ENCODE results near the gene ARHGEF38.
A peak's percentile ranks its signal among the peaks of the same experiment; 100 is the strongest.

ARHGEF38 gene

DNA sequence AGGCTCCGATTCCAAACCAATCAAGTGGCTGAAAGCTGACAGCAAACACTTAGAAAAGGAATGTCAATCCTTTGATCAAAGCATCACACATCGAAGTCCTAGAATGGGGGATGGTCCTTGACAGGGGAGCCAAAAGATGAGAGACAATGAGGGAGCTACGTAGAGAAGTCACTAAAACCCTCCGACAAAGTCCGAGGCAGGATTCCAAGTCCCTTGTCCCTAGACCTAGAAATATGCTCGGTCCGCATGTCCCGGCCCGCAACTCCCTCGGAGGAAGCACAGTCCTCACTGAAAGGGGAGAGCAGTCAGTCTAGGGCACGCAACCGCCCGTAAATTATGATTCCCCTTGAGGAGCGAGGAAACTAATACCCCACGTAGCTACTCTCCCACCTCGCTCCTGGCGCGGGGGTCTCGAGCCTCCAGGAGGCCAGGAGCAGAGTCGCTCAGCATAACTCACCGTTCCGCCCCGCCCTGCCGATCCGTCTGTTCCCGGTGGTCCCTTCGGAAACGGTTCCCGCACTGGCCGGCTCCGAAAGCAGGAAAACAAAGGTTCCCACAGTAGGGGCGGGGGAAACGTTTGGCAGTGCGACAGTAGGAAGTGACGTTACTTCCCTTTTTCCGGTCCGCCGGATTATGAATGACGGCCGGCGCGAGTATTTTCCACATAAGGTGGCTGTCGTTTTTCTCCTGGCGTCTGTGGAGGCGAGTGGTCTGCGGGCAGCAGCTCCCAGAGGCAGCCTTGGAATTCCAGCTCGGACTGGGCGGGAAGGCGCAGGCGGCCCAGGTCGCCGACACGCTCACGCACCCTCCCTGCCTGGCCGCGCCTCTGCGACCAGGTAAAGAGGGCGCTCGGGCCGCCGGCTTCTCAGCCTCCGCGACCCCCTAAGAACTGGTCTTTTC, 156.0 kb downstream of the ARHGEF38 start, which contains the start of the genes GSTCD and INTS12:
GSTCD (plus strand) TSS at position 604 of the 900 bp plus-strand sequence. CDS start 8,830 bp downstream, outside the sequence.
INTS12 (minus strand) TSS at position 509 of the 900 bp plus-strand sequence. CDS start 8,684 bp downstream, outside the sequence.
- in situ Hi-C loops (cut with HindIII; ENCODE audit: low sequenced_read_pairs): no loop called here
- TF ChIP-seq, protein P1, sequence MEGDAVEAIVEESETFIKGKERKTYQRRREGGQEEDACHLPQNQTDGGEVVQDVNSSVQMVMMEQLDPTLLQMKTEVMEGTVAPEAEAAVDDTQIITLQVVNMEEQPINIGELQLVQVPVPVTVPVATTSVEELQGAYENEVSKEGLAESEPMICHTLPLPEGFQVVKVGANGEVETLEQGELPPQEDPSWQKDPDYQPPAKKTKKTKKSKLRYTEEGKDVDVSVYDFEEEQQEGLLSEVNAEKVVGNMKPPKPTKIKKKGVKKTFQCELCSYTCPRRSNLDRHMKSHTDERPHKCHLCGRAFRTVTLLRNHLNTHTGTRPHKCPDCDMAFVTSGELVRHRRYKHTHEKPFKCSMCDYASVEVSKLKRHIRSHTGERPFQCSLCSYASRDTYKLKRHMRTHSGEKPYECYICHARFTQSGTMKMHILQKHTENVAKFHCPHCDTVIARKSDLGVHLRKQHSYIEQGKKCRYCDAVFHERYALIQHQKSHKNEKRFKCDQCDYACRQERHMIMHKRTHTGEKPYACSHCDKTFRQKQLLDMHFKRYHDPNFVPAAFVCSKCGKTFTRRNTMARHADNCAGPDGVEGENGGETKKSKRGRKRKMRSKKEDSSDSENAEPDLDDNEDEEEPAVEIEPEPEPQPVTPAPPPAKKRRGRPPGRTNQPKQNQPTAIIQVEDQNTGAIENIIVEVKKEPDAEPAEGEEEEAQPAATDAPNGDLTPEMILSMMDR (IDR thresholded peaks at IDR 0.05; ENCODE audit: low read depth, low read length, missing control alignments): no peak
- peak within 1 kb of the TSS; percentile 85 for H3K4me3 ChIP-seq (ENCODE audit: low read depth, low read length)
- DNase-seq (ENCODE audit: low read depth): peak; percentile 89

DNA sequence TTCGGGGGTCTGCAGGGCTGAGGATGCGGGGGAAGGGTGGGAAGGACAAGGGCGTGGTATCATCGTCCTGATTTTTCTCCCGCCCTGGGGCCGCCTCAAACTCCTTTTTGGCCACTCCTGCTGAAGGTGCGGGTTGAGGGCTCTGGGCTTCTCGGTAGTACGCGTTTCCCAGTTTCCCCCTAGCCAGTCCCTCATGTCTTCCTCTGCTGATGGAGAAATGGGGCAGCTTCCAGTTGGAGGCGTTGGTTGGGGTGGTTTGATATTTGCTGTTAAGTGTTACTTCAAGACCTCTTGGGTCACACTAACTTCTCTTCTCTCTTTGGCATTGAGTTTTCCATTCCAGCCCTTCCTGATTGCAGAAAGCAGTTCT, 156.6 kb downstream of the ARHGEF38 start:
- in situ Hi-C loops (cut with HindIII; ENCODE audit: low sequenced_read_pairs): no loop called here
- no peak for DNase-seq (ENCODE audit: low read depth)
- peak overlapping the region; percentile 85 for H3K4me3 ChIP-seq (ENCODE audit: low read depth, low read length)
- TF ChIP-seq, protein P1 (IDR thresholded peaks at IDR 0.05; ENCODE audit: low read depth, low read length, missing control alignments): no peak

DNA sequence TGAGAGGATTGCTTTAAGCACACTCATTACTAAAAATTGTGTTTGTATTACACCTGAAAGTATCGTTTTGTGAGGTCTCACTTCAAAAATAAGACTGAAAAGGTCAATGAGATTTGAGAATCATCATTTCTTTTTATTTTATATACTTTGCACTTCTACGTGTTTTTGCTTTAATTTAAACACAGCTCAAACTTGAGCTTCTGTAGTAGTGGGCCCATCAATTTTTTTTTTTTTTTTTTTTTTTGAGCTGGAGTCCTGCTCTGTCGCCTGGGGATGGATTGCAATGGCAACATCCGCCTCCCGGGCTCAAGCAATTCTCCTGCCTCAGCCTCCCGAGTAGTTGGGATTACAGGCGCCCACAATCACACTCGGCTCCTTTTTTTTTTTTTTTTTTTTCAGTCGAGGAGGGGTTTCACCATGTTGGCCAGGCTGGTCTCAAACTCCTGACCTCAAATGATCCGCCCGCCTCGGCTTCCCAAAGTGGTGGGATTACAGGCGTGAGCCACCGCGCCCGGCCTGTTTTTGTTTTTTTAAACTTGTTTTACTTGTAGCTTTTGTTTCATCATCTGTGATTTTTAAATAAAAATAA, 157.7 kb downstream of the ARHGEF38 start:
- in situ Hi-C loops (cut with HindIII; ENCODE audit: low sequenced_read_pairs): no loop called here
- TF ChIP-seq, protein P1 (IDR thresholded peaks at IDR 0.05; ENCODE audit: low read depth, low read length, missing control alignments): no peak
- H3K4me3 ChIP-seq (ENCODE audit: low read depth, low read length): no peak overlapping the region
- DNase-seq (ENCODE audit: low read depth): no peak

DNA sequence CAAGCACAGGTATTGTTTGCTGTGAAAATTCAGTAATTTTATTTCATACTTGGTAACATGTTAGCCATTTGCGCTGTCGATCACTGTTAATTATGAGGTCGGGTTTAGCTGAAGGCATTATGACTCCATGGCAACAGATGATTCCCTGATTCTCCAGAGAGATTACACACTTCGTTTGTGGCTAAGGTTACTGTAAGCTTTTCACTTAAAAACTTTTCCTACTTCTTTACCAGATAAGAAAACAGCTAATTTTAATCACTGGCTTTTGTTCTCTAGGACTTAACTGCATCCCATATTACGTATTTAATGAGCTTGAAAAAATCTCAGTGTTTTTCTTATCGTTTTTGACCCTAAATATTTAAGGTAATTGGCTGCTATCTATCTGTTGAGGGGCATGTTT, 158.3 kb downstream of the ARHGEF38 start:
- TF ChIP-seq, protein P1 (IDR thresholded peaks at IDR 0.05; ENCODE audit: low read depth, low read length, missing control alignments): no peak
- no peak overlapping the region for H3K4me3 ChIP-seq (ENCODE audit: low read depth, low read length)
- no peak for DNase-seq (ENCODE audit: low read depth)

DNA sequence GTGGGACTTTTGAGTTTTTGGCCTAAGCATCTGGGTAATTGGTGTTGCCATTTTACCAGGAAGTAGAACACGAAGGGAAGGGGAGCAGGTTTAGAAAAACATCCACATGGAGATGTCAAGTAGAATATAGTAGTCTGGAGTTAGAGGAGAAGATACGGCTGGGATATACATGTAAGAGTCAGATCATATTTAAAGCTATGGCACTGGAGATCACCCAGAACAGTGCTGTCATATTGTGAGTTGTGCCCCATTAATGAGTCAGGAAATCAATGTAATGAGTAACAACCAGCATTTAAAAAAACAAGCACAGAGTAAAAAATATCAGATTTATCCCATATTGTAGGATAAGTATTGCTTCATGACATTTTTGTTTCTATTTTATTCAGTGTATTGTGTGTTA, 160.3 kb downstream of the ARHGEF38 start:
- H3K4me3 ChIP-seq (ENCODE audit: low read depth, low read length): no peak overlapping the region
- TF ChIP-seq, protein P1 (IDR thresholded peaks at IDR 0.05; ENCODE audit: low read depth, low read length, missing control alignments): no peak
- no peak for DNase-seq (ENCODE audit: low read depth)
- in situ Hi-C loops (cut with HindIII; ENCODE audit: low sequenced_read_pairs): no loop called here

More for the DNA sequence above, 158.3 kb downstream of the ARHGEF38 start:
- in situ Hi-C loops (cut with HindIII; ENCODE audit: low sequenced_read_pairs): no loop called here

DNA sequence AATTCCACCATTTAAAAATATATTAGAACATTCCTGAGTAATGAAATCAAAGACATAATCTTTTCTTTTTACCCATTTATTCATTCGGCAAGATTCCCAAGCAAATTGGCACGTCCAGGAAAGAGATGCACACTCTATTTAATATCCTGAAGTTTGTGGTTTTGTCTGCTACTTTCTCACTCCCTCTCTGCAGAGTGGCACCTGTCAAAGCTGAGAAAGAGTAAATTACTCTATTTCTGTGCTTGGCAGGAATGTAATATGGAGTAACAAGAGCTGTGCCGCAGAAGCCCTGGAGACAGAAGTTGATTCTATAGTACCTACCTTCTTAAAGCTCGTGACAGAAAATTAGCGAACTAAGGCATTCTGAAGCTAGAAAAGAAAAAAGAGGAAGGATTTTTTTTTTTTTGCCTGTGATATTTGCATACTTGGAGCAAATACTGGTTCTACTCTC, 161.7 kb downstream of the ARHGEF38 start:
- H3K4me3 ChIP-seq (ENCODE audit: low read depth, low read length): no peak overlapping the region
- TF ChIP-seq, protein P1 (IDR thresholded peaks at IDR 0.05; ENCODE audit: low read depth, low read length, missing control alignments): no peak
- in situ Hi-C loops (cut with HindIII; ENCODE audit: low sequenced_read_pairs): no loop called here
- DNase-seq (ENCODE audit: low read depth): no peak

Data from astrocyte of the cerebellum (primary cell).